GM10266 (cell line): Measurements from ENCODE around the gene ABCB8.

Source experiments
- DNase-seq: peaks from one replicate; pipeline ENCODE4 v3.0.0; 2012; ENCODE audit errors: extremely low spot score
- CTCF ChIP-seq: IDR thresholded peaks from 2 replicates; pipeline ENCODE4 v1.5.1; 2012; ENCODE audit warnings: mild to moderate bottlenecking, low read depth; ENCODE audit not compliant: control insufficient read depth, insufficient read depth; ENCODE audit errors: missing control alignments

Gene ABCB8

GRCh38 chr7:151056283-151056665 is 28.0 kb downstream of the ABCB8 start:
- no peak for TF ChIP-seq CTCF
- DNase-seq = no peak

- no peak for TF ChIP-seq CTCF
- DNase-seq = no peak
Observed at GRCh38 chr7:151056666-151057505, 28.6 kb downstream of the ABCB8 start.

GRCh38 chr7:151057506-151057988 is 29.3 kb downstream of the ABCB8 start, which contains the start of gene CDK5:
TSS of gene CDK5 (minus strand) at chr7:151057897. CDS start at chr7:151057848, 49 bp downstream.
- no peak for DNase-seq
- TF ChIP-seq CTCF = no peak

GRCh38 chr7:151057989-151058780 is 29.9 kb downstream of the ABCB8 start:
- no peak for TF ChIP-seq CTCF
- DNase-seq = peak; percentile 99

GRCh38 chr7:151058781-151059366 is 30.6 kb downstream of the ABCB8 start:
- peak; percentile 69 for DNase-seq

More at GRCh38 chr7:151058781-151059366, 30.6 kb downstream of the ABCB8 start:
- no peak for TF ChIP-seq CTCF
